Liver (tissue), 9 donors: ENCODE results near the gene GLS. TPM values are rescaled to one million over a fixed set of nuclear protein-coding genes. Genes with fewer than 3 reads are reported as not detected.

Experiments
- DNase-seq: peaks from one replicate; pipeline ENCODE4 v3.0.0-alpha.2; 2017; ENCODE audit warnings: low spot score
- H3K27ac ChIP-seq, 2 donors: one replicate each; pipeline ENCODE4 v1.7.0; 2013; ENCODE audit warnings: inconsistent platforms in 2 of 2, low read length in 2 of 2, control low read depth in 1 of 2, low read depth in 1 of 2, mild to moderate bottlenecking in 1 of 2
- H3K27me3 ChIP-seq, 4 donors: one replicate each; pipeline versions ENCODE4 v1.6.1 to v1.7.0; 2013; ENCODE audit warnings: low read length in 3 of 4, inconsistent platforms in 1 of 4, mild to moderate bottlenecking in 1 of 4, moderate library complexity in 1 of 4; ENCODE audit not compliant: control insufficient read depth in 4 of 4, insufficient read depth in 4 of 4
- H3K36me3 ChIP-seq, 4 donors: one replicate each; pipeline versions ENCODE4 v1.6.1 to v1.7.0; 2013; ENCODE audit warnings: low read length in 3 of 4, mild to moderate bottlenecking in 3 of 4, low read depth in 1 of 4, moderate library complexity in 1 of 4; ENCODE audit not compliant: control insufficient read depth in 4 of 4, insufficient read depth in 3 of 4
- H3K4me1 ChIP-seq, 4 donors: one replicate each; pipeline versions ENCODE4 v1.6.1 to v1.7.0; 2013; ENCODE audit warnings: low read length in 3 of 4, mild to moderate bottlenecking in 3 of 4, moderate library complexity in 1 of 4; ENCODE audit not compliant: control insufficient read depth in 4 of 4, insufficient read depth in 4 of 4
- H3K4me3 ChIP-seq, 3 donors: one replicate each; pipeline versions ENCODE4 v1.6.1 to v1.7.0; 2013; ENCODE audit warnings: low read length in 3 of 3, control low read depth in 1 of 3, low read depth in 1 of 3, mild to moderate bottlenecking in 1 of 3
- H3K9ac ChIP-seq, 2 donors: one replicate each; pipeline ENCODE4 v1.7.0; 2013; ENCODE audit warnings: low read length in 2 of 2, mild to moderate bottlenecking in 2 of 2, moderate library complexity in 2 of 2, control low read depth in 1 of 2, low read depth in 1 of 2
- H3K9me3 ChIP-seq, 4 donors: one replicate each; pipeline versions ENCODE4 v1.6.1 to v1.7.0; 2013; ENCODE audit warnings: low read length in 3 of 4; ENCODE audit not compliant: control insufficient read depth in 4 of 4
- CTCF ChIP-seq: fragments of 150-350 bp; IDR thresholded peaks from 2 replicates; pipeline ENCODE4 v1.5.1; 2017; ENCODE audit warnings: improper control_type of control experiment, low read depth, low read length; ENCODE audit not compliant: missing input control
- FOXA1 ChIP-seq: IDR thresholded peaks from 2 replicates; pipeline ENCODE4 v1.6.1; 2016; ENCODE audit warnings: antibody characterized with exemption
- FOXA2 ChIP-seq: IDR thresholded peaks from 2 replicates; pipeline ENCODE4 v1.6.1; 2016; ENCODE audit warnings: antibody characterized with exemption
- GABPA ChIP-seq, 2 donors: IDR thresholded peaks in 1 of 2; conservative IDR thresholded peaks in 1 of 2; 2 replicates each; pipeline ENCODE4 v1.6.1; 2016; ENCODE audit warnings: antibody characterized with exemption in 2 of 2, mild to moderate bottlenecking in 1 of 2, moderate library complexity in 1 of 2
- HNF4A ChIP-seq, 2 donors: conservative IDR thresholded peaks; 2 replicates each; pipeline ENCODE4 v1.6.1; 2016; ENCODE audit warnings: antibody characterized with exemption in 2 of 2, mild to moderate bottlenecking in 2 of 2
- HNF4G ChIP-seq: IDR thresholded peaks from 2 replicates; pipeline ENCODE4 v1.6.1; 2016; ENCODE audit warnings: antibody characterized with exemption
- JUND ChIP-seq, 2 donors: IDR thresholded peaks; 2 replicates each; pipeline ENCODE4 v1.6.1; 2016; ENCODE audit warnings: antibody characterized with exemption in 2 of 2
- NR2F2 ChIP-seq: IDR thresholded peaks from 2 replicates; pipeline ENCODE4 v1.6.1; 2016; ENCODE audit warnings: antibody characterized with exemption
- RAD21 ChIP-seq, 2 donors: IDR thresholded peaks; 2 replicates each; pipeline ENCODE4 v1.6.1; 2016; ENCODE audit warnings: antibody characterized with exemption in 2 of 2, mild to moderate bottlenecking in 2 of 2
- RXRA ChIP-seq, 2 donors: IDR thresholded peaks; 2 replicates each; pipeline ENCODE4 v1.6.1; 2017 to 2018; ENCODE audit warnings: antibody characterized with exemption in 2 of 2, mild to moderate bottlenecking in 1 of 2
- SP1 ChIP-seq: IDR thresholded peaks from 2 replicates; pipeline ENCODE4 v1.6.1; 2018; ENCODE audit warnings: antibody characterized with exemption, mild to moderate bottlenecking
- TAF1 ChIP-seq: conservative IDR thresholded peaks from 2 replicates; pipeline ENCODE4 v1.6.1; 2016; ENCODE audit warnings: antibody characterized with exemption, mild to moderate bottlenecking
- YY1 ChIP-seq: IDR thresholded peaks from 2 replicates; pipeline ENCODE4 v1.6.1; 2016; ENCODE audit warnings: antibody characterized with exemption, mild to moderate bottlenecking
- WGBS: extraction: QIAGEN DNeasy Blood & Tissue Kit; methylation state at CpG from one replicate; pipeline ENCODE4 v1.1.7; 2013; 5-methylcytosine and 5-hydroxymethylcytosine counted together
- polyA plus RNA-seq, 2 donors: library from polyadenylated mRNA; stranded (reverse) in 1 of 2; unstranded in 1 of 2; fragments of 200-250 nt in 1 of 2; fragments of >200 nt in 1 of 2; fragmentation: Nextera tagmentation in 1 of 2; extraction: Ambion mirVana in 1 of 2; gene quantifications; one replicate each; pipeline versions ENCODE4 v1.2.1 to v1.2.3, GENCODE V29; 2013 to 2015
- total RNA-seq, 2 donors: library from RNA; depleted of rRNA; stranded (reverse); fragments of >200 nt; gene quantifications; one replicate each; pipeline ENCODE4 v1.2.3, GENCODE V29; 2014
- TF ChIP-seq, protein P1 (sequence below): IDR thresholded peaks from 2 replicates; pipeline ENCODE4 v1.6.1; 2016; ENCODE audit warnings: antibody characterized with exemption
- TF ChIP-seq, protein P2 (sequence below): IDR thresholded peaks from 2 replicates; pipeline ENCODE4 v1.6.1; 2016; ENCODE audit warnings: antibody characterized with exemption, mild to moderate bottlenecking
- TF ChIP-seq, protein P3 (sequence below): IDR thresholded peaks from 2 replicates; pipeline ENCODE4 v1.6.1; 2016; ENCODE audit warnings: antibody characterized with exemption
- donor health status: healthy.
- donor health status: healthy.
- donor health status: healthy.
- donor health status: healthy.
- donor health status: healthy.

GLS gene
- total and polyA plus RNA-seq, 4 donors: 4.3 to 38.6 (median 16.5) TPM

GRCh38 chr2:190876631-190877030, 4.0 kb upstream of the GLS start:
- TF ChIP-seq, protein P1, sequence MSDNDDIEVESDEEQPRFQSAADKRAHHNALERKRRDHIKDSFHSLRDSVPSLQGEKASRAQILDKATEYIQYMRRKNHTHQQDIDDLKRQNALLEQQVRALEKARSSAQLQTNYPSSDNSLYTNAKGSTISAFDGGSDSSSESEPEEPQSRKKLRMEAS: no peak
- TF ChIP-seq, protein P2, sequence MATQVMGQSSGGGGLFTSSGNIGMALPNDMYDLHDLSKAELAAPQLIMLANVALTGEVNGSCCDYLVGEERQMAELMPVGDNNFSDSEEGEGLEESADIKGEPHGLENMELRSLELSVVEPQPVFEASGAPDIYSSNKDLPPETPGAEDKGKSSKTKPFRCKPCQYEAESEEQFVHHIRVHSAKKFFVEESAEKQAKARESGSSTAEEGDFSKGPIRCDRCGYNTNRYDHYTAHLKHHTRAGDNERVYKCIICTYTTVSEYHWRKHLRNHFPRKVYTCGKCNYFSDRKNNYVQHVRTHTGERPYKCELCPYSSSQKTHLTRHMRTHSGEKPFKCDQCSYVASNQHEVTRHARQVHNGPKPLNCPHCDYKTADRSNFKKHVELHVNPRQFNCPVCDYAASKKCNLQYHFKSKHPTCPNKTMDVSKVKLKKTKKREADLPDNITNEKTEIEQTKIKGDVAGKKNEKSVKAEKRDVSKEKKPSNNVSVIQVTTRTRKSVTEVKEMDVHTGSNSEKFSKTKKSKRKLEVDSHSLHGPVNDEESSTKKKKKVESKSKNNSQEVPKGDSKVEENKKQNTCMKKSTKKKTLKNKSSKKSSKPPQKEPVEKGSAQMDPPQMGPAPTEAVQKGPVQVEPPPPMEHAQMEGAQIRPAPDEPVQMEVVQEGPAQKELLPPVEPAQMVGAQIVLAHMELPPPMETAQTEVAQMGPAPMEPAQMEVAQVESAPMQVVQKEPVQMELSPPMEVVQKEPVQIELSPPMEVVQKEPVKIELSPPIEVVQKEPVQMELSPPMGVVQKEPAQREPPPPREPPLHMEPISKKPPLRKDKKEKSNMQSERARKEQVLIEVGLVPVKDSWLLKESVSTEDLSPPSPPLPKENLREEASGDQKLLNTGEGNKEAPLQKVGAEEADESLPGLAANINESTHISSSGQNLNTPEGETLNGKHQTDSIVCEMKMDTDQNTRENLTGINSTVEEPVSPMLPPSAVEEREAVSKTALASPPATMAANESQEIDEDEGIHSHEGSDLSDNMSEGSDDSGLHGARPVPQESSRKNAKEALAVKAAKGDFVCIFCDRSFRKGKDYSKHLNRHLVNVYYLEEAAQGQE: no peak
- TF ChIP-seq JUND (IDR thresholded peaks at IDR 0.05): no peak
- no peaks in the 10 kb centered on the region for H3K36me3 ChIP-seq
- no peak for DNase-seq
- H3K4me3 ChIP-seq: no peak overlapping the region
- WGBS: 68% methylated on average over 1 of the region's 1 CpG
- peaks cover 0 to 12% (median 6%) of the 10 kb centered on the region in 4 donors for H3K4me1 ChIP-seq
- H3K27me3 ChIP-seq: no peaks in the 10 kb centered on the region
- no peak overlapping the region for H3K9ac ChIP-seq
- H3K9me3 ChIP-seq: no peaks in the 10 kb centered on the region
- H3K27ac ChIP-seq: no peak overlapping the region

DNA sequence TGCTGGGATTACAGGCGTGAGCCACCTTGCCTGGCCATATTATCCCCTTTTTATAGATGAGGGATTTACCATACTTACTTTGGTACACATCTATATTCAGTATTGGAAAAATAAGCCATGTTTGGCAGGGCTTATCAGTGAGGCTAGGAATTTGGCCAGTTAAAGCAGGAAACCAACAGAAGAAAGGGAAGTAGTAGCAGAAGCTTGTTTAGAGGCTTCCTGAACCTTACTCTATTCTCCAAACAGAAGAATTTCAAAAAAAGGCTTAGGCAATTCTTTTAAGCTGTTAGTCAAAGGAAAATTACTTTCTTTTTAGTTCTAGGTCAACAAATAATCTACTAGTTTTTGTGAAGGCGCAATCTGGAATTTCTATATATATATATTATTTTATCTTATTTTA, 3.2 kb upstream of the GLS start:
- H3K9ac ChIP-seq: no peak overlapping the region
- DNase-seq: no peak
- no peaks in the 10 kb centered on the region for H3K27me3 ChIP-seq
- H3K9me3 ChIP-seq: no peaks in the 10 kb centered on the region
- 91% methylated on average over 2 of the region's 2 CpGs for WGBS
- no peak overlapping the region for H3K27ac ChIP-seq
- H3K4me3 ChIP-seq: no peak overlapping the region
- H3K36me3 ChIP-seq: no peaks in the 10 kb centered on the region
- TF ChIP-seq HNF4A (conservative IDR thresholded peaks at IDR 0.05) (no peak), GABPA (IDR thresholded peaks at IDR 0.05 in 1 of 2, conservative IDR thresholded peaks at IDR 0.05 in 1 of 2) (no peak), JUND (IDR thresholded peaks at IDR 0.05) (no peak), RAD21 (IDR thresholded peaks at IDR 0.05) (no peak), TAF1 (no peak), NR2F2 (no peak), RXRA (IDR thresholded peaks at IDR 0.05) (no peak), SP1 (no peak), FOXA1 (no peak), HNF4G (no peak), YY1 (no peak), FOXA2 (no peak), CTCF (no peak)
- TF ChIP-seq, protein P3, sequence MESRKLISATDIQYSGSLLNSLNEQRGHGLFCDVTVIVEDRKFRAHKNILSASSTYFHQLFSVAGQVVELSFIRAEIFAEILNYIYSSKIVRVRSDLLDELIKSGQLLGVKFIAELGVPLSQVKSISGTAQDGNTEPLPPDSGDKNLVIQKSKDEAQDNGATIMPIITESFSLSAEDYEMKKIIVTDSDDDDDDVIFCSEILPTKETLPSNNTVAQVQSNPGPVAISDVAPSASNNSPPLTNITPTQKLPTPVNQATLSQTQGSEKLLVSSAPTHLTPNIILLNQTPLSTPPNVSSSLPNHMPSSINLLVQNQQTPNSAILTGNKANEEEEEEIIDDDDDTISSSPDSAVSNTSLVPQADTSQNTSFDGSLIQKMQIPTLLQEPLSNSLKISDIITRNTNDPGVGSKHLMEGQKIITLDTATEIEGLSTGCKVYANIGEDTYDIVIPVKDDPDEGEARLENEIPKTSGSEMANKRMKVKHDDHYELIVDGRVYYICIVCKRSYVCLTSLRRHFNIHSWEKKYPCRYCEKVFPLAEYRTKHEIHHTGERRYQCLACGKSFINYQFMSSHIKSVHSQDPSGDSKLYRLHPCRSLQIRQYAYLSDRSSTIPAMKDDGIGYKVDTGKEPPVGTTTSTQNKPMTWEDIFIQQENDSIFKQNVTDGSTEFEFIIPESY: no peak
- TF ChIP-seq, protein P2: no peak
- TF ChIP-seq, protein P1: no peak
- peaks cover 0 to 15% (median 8%) of the 10 kb centered on the region in 4 donors for H3K4me1 ChIP-seq
